ENCODE measurements around the gene IPCEF1.

GRCh38 chr6:154170106-154170505, 186.5 kb downstream of the IPCEF1 start:
- TF ChIP-seq EZH2 (IDR thresholded peaks at IDR 0.05; ENCODE audit: insufficient read depth, poor library complexity, severe bottlenecking) (no peak), EZH2phosphoT487 (IDR thresholded peaks at IDR 0.05; ENCODE audit: insufficient read depth, low read depth) (no peak)

Measured in GM23248 (cell line).